ENCODE measurements around the gene TRIO. TPM values are rescaled to one million over a fixed set of nuclear protein-coding genes. Genes with fewer than 3 reads are reported as not detected.
A peak's percentile ranks its signal among the peaks of the same experiment; 100 is the strongest.

Gene TRIO
- total and polyA plus RNA-seq, 4 donors, result 23.8 to 243 (median 110) TPM

- Histone ChIP-seq H3K4me3 (no peak overlapping the region), H3K9me3 (ENCODE audit: control insufficient read depth in 4 of 4, insufficient read depth in 3 of 4, low read length in 3 of 4) (no peaks in the 10 kb centered on the region), H3K27ac (ENCODE audit: low read depth in 1 of 2, low read length in 1 of 2) (no peak overlapping the region), H3K4me1 (ENCODE audit: control insufficient read depth in 5 of 5, insufficient read depth in 5 of 5, low read length in 5 of 5) (peaks cover 5 to 39% (median 8%) of the 10 kb centered on the region in 5 donors), H3K27me3 (ENCODE audit: control insufficient read depth in 3 of 3, insufficient read depth in 3 of 3, low read length in 2 of 3) (no peaks in the 10 kb centered on the region), H3K9ac (ENCODE audit: insufficient read depth in 1 of 2, low read length in 2 of 2) (no peak overlapping the region), H3K36me3 (ENCODE audit: control insufficient read depth in 4 of 4, insufficient read depth in 4 of 4, low read length in 4 of 4) (peaks cover 4 to 17% (median 5%) of the 10 kb centered on the region in 4 donors)
- no peak for ATAC-seq (ENCODE audit: insufficient read depth, low FRiP score)
- peak in 2 of 3 donors; percentile 63 to 81 for DNase-seq
- 65 to 72% methylated on average over 6 of the region's 6 CpGs for WGBS, 2 donors
- TF ChIP-seq CTCF (IDR thresholded peaks at IDR 0.05; ENCODE audit: control extremely low read depth, extremely low read depth), result no peak
These were observed 309.7 kb downstream of the TRIO start for GRCh38 chr5:14452685-14453454.

GRCh38 chr5:14453481-14453880 lies 310.3 kb downstream of the TRIO start:
- ATAC-seq (ENCODE audit: insufficient read depth, low FRiP score), result no peak
- 87 to 95% methylated on average over 2 of the region's 2 CpGs for WGBS, 2 donors
- Histone ChIP-seq H3K9me3 (ENCODE audit: control insufficient read depth in 4 of 4, insufficient read depth in 3 of 4, low read length in 3 of 4) (no peaks in the 10 kb centered on the region), H3K4me1 (ENCODE audit: control insufficient read depth in 5 of 5, insufficient read depth in 5 of 5, low read length in 5 of 5) (peaks cover 4 to 33% (median 8%) of the 10 kb centered on the region in 5 donors), H3K36me3 (ENCODE audit: control insufficient read depth in 4 of 4, insufficient read depth in 4 of 4, low read length in 4 of 4) (peaks cover 4 to 16% (median 5%) of the 10 kb centered on the region in 4 donors), H3K27me3 (ENCODE audit: control insufficient read depth in 3 of 3, insufficient read depth in 3 of 3, low read length in 2 of 3) (no peaks in the 10 kb centered on the region), H3K9ac (ENCODE audit: insufficient read depth in 1 of 2, low read length in 2 of 2) (no peak overlapping the region), H3K27ac (ENCODE audit: low read depth in 1 of 2, low read length in 1 of 2) (no peak overlapping the region), H3K4me3 (no peak overlapping the region)
- DNase-seq, result peak in 1 of 3 donors; percentile 51
- no peak for TF ChIP-seq CTCF (IDR thresholded peaks at IDR 0.05; ENCODE audit: control extremely low read depth, extremely low read depth)

- no peak for ATAC-seq (ENCODE audit: insufficient read depth, low FRiP score)
- no peaks in the 10 kb centered on the region for H3K9me3 ChIP-seq (ENCODE audit: control insufficient read depth in 4 of 4, insufficient read depth in 3 of 4, low read length in 3 of 4)
- WGBS, 2 donors, result 96% methylated on average over 26 of the region's 26 CpGs
- H3K27ac ChIP-seq (ENCODE audit: low read depth in 1 of 2, low read length in 1 of 2), result no peak overlapping the region
- DNase-seq, result no peak
- no peaks in the 10 kb centered on the region for H3K27me3 ChIP-seq (ENCODE audit: control insufficient read depth in 3 of 3, insufficient read depth in 3 of 3, low read length in 2 of 3)
- H3K4me1 ChIP-seq (ENCODE audit: control insufficient read depth in 5 of 5, insufficient read depth in 5 of 5, low read length in 5 of 5), result peaks cover 0 to 22% (median 5%) of the 10 kb centered on the region in 5 donors
- no peak for TF ChIP-seq CTCF (IDR thresholded peaks at IDR 0.05; ENCODE audit: control extremely low read depth, extremely low read depth)
- H3K4me3 ChIP-seq, result no peak overlapping the region
- no peak overlapping the region for H3K9ac ChIP-seq (ENCODE audit: insufficient read depth in 1 of 2, low read length in 2 of 2)
- H3K36me3 ChIP-seq (ENCODE audit: control insufficient read depth in 4 of 4, insufficient read depth in 4 of 4, low read length in 4 of 4), result peaks cover 7 to 21% (median 10%) of the 10 kb centered on the region in 4 donors
These were observed 312.7 kb downstream of the TRIO start for GRCh38 chr5:14455814-14456321.

Data from lung (tissue), 12 donors.